SK-N-SH treated with all-trans-retinoic acid at 6 μM for 48 hours (cell line): ENCODE results near the gene CPA3.

Experiments
- GLIS3 ChIP-seq: fragments of 250-450 bp; sonication (Bioruptor Pico); IDR thresholded peaks from 2 replicates; pipeline ENCODE4 v1.5.0; 2020; ENCODE audit warnings: mild to moderate bottlenecking, moderate library complexity
- PPARA ChIP-seq: fragments of 250-450 bp; sonication (Bioruptor Pico); IDR thresholded peaks from 2 replicates; pipeline ENCODE4 v1.5.0; 2020; ENCODE audit warnings: mild to moderate bottlenecking, borderline replicate concordance
- ZNF8 ChIP-seq: fragments of 450-650 bp; formaldehyde crosslinking; IDR thresholded peaks from 2 replicates; pipeline ENCODE4 v1.5.0; 2020; ENCODE audit warnings: mild to moderate bottlenecking, moderate library complexity
- TF ChIP-seq, protein P1 (sequence below): fragments of 250-450 bp; sonication (Bioruptor Pico); IDR thresholded peaks from 2 replicates; pipeline ENCODE4 v1.5.1; 2020; ENCODE audit warnings: low read depth, mild to moderate bottlenecking, moderate library complexity
- TF ChIP-seq, protein P2 (sequence below): fragments of 250-450 bp; sonication (Bioruptor Pico); IDR thresholded peaks from 2 replicates; pipeline ENCODE4 v1.8.0; 2021; ENCODE audit warnings: low read depth, mild to moderate bottlenecking, moderate library complexity, borderline replicate concordance

DNA sequence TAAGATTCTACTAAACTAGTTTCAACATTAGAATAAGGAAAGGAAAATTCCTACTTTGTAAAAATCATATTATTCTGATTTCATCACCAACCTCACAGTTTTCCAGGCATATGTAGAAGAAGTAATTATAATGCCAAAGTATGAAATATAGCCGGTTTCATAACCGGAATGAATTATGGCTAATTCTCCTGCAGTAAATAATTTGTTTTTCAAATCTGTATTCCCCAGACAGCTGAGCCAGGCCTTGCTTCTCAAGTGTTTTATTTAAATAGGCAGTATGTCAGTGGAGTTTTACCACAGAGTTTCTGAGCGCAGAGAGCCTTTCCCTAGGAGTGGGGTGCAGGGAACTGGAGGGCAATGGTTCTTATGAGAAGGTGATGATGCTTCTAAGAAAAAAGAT lies 8.7 kb upstream of the CPA3 start:
- TF ChIP-seq, protein P1, sequence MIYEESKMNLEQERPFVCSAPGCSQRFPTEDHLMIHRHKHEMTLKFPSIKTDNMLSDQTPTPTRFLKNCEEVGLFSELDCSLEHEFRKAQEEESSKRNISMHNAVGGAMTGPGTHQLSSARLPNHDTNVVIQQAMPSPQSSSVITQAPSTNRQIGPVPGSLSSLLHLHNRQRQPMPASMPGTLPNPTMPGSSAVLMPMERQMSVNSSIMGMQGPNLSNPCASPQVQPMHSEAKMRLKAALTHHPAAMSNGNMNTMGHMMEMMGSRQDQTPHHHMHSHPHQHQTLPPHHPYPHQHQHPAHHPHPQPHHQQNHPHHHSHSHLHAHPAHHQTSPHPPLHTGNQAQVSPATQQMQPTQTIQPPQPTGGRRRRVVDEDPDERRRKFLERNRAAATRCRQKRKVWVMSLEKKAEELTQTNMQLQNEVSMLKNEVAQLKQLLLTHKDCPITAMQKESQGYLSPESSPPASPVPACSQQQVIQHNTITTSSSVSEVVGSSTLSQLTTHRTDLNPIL: no peak
- TF ChIP-seq PPARA (CRISPR knock-in tag): no peak
- TF ChIP-seq ZNF8 (CRISPR knock-in tag): no peak
- TF ChIP-seq GLIS3 (CRISPR knock-in tag): no peak
- TF ChIP-seq, protein P2, sequence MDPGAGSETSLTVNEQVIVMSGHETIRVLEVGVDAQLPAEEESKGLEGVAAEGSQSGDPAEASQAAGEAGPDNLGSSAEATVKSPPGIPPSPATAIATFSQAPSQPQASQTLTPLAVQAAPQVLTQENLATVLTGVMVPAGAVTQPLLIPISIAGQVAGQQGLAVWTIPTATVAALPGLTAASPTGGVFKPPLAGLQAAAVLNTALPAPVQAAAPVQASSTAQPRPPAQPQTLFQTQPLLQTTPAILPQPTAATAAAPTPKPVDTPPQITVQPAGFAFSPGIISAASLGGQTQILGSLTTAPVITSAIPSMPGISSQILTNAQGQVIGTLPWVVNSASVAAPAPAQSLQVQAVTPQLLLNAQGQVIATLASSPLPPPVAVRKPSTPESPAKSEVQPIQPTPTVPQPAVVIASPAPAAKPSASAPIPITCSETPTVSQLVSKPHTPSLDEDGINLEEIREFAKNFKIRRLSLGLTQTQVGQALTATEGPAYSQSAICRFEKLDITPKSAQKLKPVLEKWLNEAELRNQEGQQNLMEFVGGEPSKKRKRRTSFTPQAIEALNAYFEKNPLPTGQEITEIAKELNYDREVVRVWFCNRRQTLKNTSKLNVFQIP (CRISPR knock-in tag): no peak
